Ishikawa (cell line): Measurements from ENCODE around the gene WNK2.
A peak's percentile ranks its signal among the peaks of the same experiment; 100 is the strongest.

Experiments
- CEBPB ChIP-seq: IDR thresholded peaks from 2 replicates; pipeline ENCODE4 v1.6.1; 2012
- CREB1 ChIP-seq: IDR thresholded peaks from 2 replicates; pipeline ENCODE4 v1.6.1; 2012; ENCODE audit warnings: low read depth
- EGR1 ChIP-seq: IDR thresholded peaks from 2 replicates; pipeline ENCODE4 v1.6.1; 2012
- EP300 ChIP-seq: IDR thresholded peaks from 2 replicates; pipeline ENCODE4 v1.6.1; 2012; ENCODE audit warnings: borderline replicate concordance
- FOXM1 ChIP-seq: IDR thresholded peaks from 2 replicates; pipeline ENCODE4 v1.6.1; 2012; ENCODE audit warnings: low read depth, borderline replicate concordance
- MAX ChIP-seq: IDR thresholded peaks from 2 replicates; pipeline ENCODE4 v1.6.1; 2012
- NFIC ChIP-seq: IDR thresholded peaks from 2 replicates; pipeline ENCODE4 v1.6.1; 2012
- RAD21 ChIP-seq: IDR thresholded peaks from 2 replicates; pipeline ENCODE4 v1.6.1; 2012; ENCODE audit warnings: low read depth
- REST ChIP-seq: IDR thresholded peaks from 2 replicates; pipeline ENCODE4 v1.6.1; 2012; ENCODE audit warnings: low read depth, mild to moderate bottlenecking
- TAF1 ChIP-seq: IDR thresholded peaks from 2 replicates; pipeline ENCODE4 v1.6.1; 2012; ENCODE audit warnings: low read depth, mild to moderate bottlenecking
- TCF12 ChIP-seq: IDR thresholded peaks from 2 replicates; pipeline ENCODE4 v1.6.1; 2012; ENCODE audit warnings: low read depth
- TEAD4 ChIP-seq: IDR thresholded peaks from 2 replicates; pipeline ENCODE4 v1.6.1; 2012
- USF1 ChIP-seq: IDR thresholded peaks from 2 replicates; pipeline ENCODE4 v1.6.1; 2012
- YY1 ChIP-seq: IDR thresholded peaks from 2 replicates; pipeline ENCODE4 v1.6.1; 2012; ENCODE audit warnings: low read depth
- ZBTB7A ChIP-seq: IDR thresholded peaks from 2 replicates; pipeline ENCODE4 v1.6.1; 2012; ENCODE audit warnings: low read depth

The WNK2 gene

GRCh38 chr9:93259490-93260262 is 75.7 kb downstream of the WNK2 start:
- TF ChIP-seq CREB1, result no peak
- no peak for TF ChIP-seq REST
- TF ChIP-seq EP300, result no peak
- no peak for TF ChIP-seq NFIC
- TF ChIP-seq CEBPB, result no peak
- TF ChIP-seq TEAD4, result no peak
- no peak for TF ChIP-seq MAX
- TF ChIP-seq YY1, result no peak
- TF ChIP-seq RAD21, result no peak
- TF ChIP-seq FOXM1, result no peak
- TF ChIP-seq TCF12, result no peak
- TF ChIP-seq ZBTB7A, result no peak
- TF ChIP-seq EGR1, result no peak
- TF ChIP-seq TAF1, result no peak
- TF ChIP-seq USF1, result no peak

- no peak for TF ChIP-seq ZBTB7A
These were observed 76.5 kb downstream of the WNK2 start for GRCh38 chr9:93260263-93261066.

- peak; percentile 34; the same call in 1 of the 2 replicates for TF ChIP-seq RAD21
- TF ChIP-seq TCF12, result peak; percentile 50; the same call in 1 of the 2 replicates
- no peak for TF ChIP-seq ZBTB7A
These were observed 77.3 kb downstream of the WNK2 start for GRCh38 chr9:93261281-93261680.

- TF ChIP-seq USF1 (no peak), MAX (no peak), NFIC (no peak), EGR1 (no peak)
These were observed 78.0 kb downstream of the WNK2 start for GRCh38 chr9:93261735-93262523.

GRCh38 chr9:93262537-93263310 is 78.8 kb downstream of the WNK2 start:
- peak; percentile 47 for TF ChIP-seq NFIC
- TF ChIP-seq TEAD4, result no peak
- peak; percentile 50; the same call in 1 of the 2 replicates for TF ChIP-seq FOXM1
- TF ChIP-seq EP300, result peak; percentile 78
- TF ChIP-seq CEBPB, result no peak
- peak; percentile 11 for TF ChIP-seq MAX
- peak; percentile 97 for TF ChIP-seq TCF12

- TF ChIP-seq YY1, result no peak
- no peak for TF ChIP-seq USF1
- TF ChIP-seq MAX, result no peak
- no peak for TF ChIP-seq ZBTB7A
These were observed 79.6 kb downstream of the WNK2 start for GRCh38 chr9:93263334-93264229.
